PC-3 (cell line): ENCODE data around the gene NEK4. TPM values are rescaled to one million over a fixed set of nuclear protein-coding genes. Genes with fewer than 3 reads are reported as not detected.
A peak's percentile ranks its signal among the peaks of the same experiment; 100 is the strongest.

Source experiments
- ATAC-seq: fragments of 200-7000 bp; cut with Tn5 transposase; 2 replicates; pipeline ENCODE4 v1.9.1; 2020; ENCODE audit warnings: mild to moderate bottlenecking, moderate library complexity
- BruUV-seq: library from RNA; stranded (reverse); fragments of 400-500 nt; replicated peaks from 2 replicates; lab custom pipeline; 2021; lab: Mats Ljungman, UMichigan
- CTCF ChIA-PET: fragments of 300-600 bp; sonication (Branson Sonifier 250); formaldehyde crosslinking; loops from one replicate; lab custom pipeline; 2022; ENCODE audit warnings: antibody characterized with exemption; lab: Charles Lee
- POLR2A ChIA-PET: fragments of 300-600 bp; sonication (Branson Sonifier 250); formaldehyde crosslinking; loops from one replicate; lab custom pipeline; 2022; ENCODE audit warnings: antibody characterized with exemption; ENCODE audit not compliant: unreplicated experiment; lab: Charles Lee
- DNase-seq: peaks from one replicate; pipeline ENCODE4 v3.0.0-alpha.2; 2015
- H2AFZ ChIP-seq: fragments of 300-600 bp; sonication (generic); 2 replicates; pipeline ENCODE4 v1.6.0; 2016; ENCODE audit warnings: antibody characterized with exemption, low read length
- H3F3A ChIP-seq: fragments of 300-600 bp; sonication (generic); one replicate; pipeline ENCODE4 v1.6.0; 2017; ENCODE audit warnings: antibody characterized with exemption, low read length, control low read depth, mild to moderate bottlenecking; ENCODE audit not compliant: unreplicated experiment
- H3K27ac ChIP-seq: fragments of 300-600 bp; sonication (generic); 2 replicates; pipeline ENCODE4 v1.5.1; 2016; ENCODE audit warnings: mild to moderate bottlenecking, low read length
- H3K27me3 ChIP-seq: fragments of 300-600 bp; sonication (generic); 2 replicates; pipeline ENCODE4 v1.6.1; 2016; ENCODE audit warnings: low read length, mixed read lengths
- H3K36me3 ChIP-seq: fragments of 300-600 bp; sonication (generic); 2 replicates; pipeline ENCODE4 v1.6.1; 2016; ENCODE audit warnings: low read depth, mixed run types, low read length, mixed read lengths
- H3K4me1 ChIP-seq: fragments of 300-600 bp; sonication (generic); 2 replicates; pipeline ENCODE4 v1.5.1; 2016; ENCODE audit warnings: low read length; ENCODE audit not compliant: insufficient read depth
- H3K4me2 ChIP-seq: fragments of 300-600 bp; sonication (generic); 2 replicates; pipeline ENCODE4 v1.6.0; 2016; ENCODE audit warnings: low read length
- H3K4me3 ChIP-seq: fragments of 300-600 bp; sonication (generic); 2 replicates; pipeline ENCODE4 v1.5.1; 2016; ENCODE audit warnings: mild to moderate bottlenecking, low read length, mixed read lengths
- H3K79me2 ChIP-seq: fragments of 300-600 bp; sonication (generic); 2 replicates; pipeline ENCODE4 v1.6.1; 2017; ENCODE audit warnings: low read length, mixed read lengths
- H3K9ac ChIP-seq: fragments of 300-600 bp; sonication (generic); 2 replicates; pipeline ENCODE4 v1.6.0; 2016; ENCODE audit warnings: mild to moderate bottlenecking, low read length
- H3K9me2 ChIP-seq: fragments of 300-600 bp; sonication (generic); replicated peaks from 2 replicates; pipeline ENCODE4 v1.6.1; 2016; ENCODE audit warnings: mixed run types, low read length, mixed read lengths
- H3K9me3 ChIP-seq: fragments of 300-600 bp; sonication (generic); 2 replicates; pipeline ENCODE4 v1.6.1; 2016; ENCODE audit warnings: low read length, mixed read lengths
- H4K20me1 ChIP-seq: fragments of 300-600 bp; sonication (generic); 2 replicates; pipeline ENCODE4 v1.6.1; 2016; ENCODE audit warnings: low read length, mixed read lengths
- EZH2 ChIP-seq: fragments of 300-600 bp; sonication (generic); IDR thresholded peaks from one replicate; pipeline ENCODE4 v1.6.1; 2017; ENCODE audit warnings: antibody characterized with exemption, mild to moderate bottlenecking, low read length; ENCODE audit not compliant: unreplicated experiment
- EZH2phosphoT487 ChIP-seq: fragments of 300-600 bp; sonication (generic); IDR thresholded peaks from 2 replicates; pipeline ENCODE4 v1.6.1; 2018; ENCODE audit warnings: mild to moderate bottlenecking, antibody characterized with exemption, low read length, borderline replicate concordance
- intact Hi-C: fragments of 100-400 bp; cut with micrococcal nuclease; formaldehyde crosslinking; loops from 2 replicates; pipeline ENCODE4 v1.9.0; 2023
- total RNA-seq: library from RNA; depleted of rRNA; stranded (reverse); fragments of >200 nt; gene quantifications from 2 replicates; pipeline ENCODE4 v1.2.3, GENCODE V29; 2014
- TF ChIP-seq, protein P1 (sequence below): fragments of 300-600 bp; sonication (generic); conservative IDR thresholded peaks from 2 replicates; pipeline ENCODE4 v1.5.1; 2017; ENCODE audit warnings: antibody characterized with exemption, low read depth, mild to moderate bottlenecking, low read length

Gene NEK4
- total RNA-seq, 1 experiment from 2014 or later = 33.6 TPM

DNA sequence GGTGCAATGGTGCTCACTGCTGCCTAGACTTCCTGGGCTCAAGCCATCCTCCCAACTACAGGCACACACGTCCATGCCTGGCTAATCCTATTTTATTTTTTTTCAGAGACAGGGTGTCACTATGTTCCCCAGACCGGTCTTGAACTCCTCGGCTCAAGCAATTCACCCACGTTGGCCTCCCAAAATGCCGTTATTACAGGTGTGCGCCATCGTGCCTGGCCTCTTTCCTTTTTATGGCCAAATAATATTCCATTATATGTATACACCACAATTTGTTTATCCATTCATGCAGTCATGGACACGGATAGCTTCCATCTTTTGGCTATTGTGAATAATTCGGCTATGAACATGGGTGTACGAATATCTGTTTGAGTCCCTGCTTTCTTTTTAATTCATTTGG is 962 bp upstream of the NEK4 start:
- peaks cover 4% of the 10 kb centered on the region; the same call in 1 of the 2 replicates for H3K36me3 ChIP-seq
- H3K9ac ChIP-seq = peak overlapping the region; percentile 85; the same call in 1 of the 2 replicates
- CTCF ChIA-PET = interaction anchor here (0.6 kb wide), 1 partner anchor 142 kb away, joined by 3 read pairs; no protein-coding TSS in a partner anchor
- H3K9me3 ChIP-seq = no peaks in the 10 kb centered on the region
- peak overlapping the region; percentile 98; the same call in 1 of the 2 replicates for H3K4me2 ChIP-seq
- H3K27ac ChIP-seq = no peak overlapping the region
- H3K27me3 ChIP-seq = no peaks in the 10 kb centered on the region
- peak overlapping the region; percentile 93 for H2AFZ ChIP-seq
- TF ChIP-seq, protein P1, sequence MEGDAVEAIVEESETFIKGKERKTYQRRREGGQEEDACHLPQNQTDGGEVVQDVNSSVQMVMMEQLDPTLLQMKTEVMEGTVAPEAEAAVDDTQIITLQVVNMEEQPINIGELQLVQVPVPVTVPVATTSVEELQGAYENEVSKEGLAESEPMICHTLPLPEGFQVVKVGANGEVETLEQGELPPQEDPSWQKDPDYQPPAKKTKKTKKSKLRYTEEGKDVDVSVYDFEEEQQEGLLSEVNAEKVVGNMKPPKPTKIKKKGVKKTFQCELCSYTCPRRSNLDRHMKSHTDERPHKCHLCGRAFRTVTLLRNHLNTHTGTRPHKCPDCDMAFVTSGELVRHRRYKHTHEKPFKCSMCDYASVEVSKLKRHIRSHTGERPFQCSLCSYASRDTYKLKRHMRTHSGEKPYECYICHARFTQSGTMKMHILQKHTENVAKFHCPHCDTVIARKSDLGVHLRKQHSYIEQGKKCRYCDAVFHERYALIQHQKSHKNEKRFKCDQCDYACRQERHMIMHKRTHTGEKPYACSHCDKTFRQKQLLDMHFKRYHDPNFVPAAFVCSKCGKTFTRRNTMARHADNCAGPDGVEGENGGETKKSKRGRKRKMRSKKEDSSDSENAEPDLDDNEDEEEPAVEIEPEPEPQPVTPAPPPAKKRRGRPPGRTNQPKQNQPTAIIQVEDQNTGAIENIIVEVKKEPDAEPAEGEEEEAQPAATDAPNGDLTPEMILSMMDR = no peak
- no peak for TF ChIP-seq EZH2phosphoT487
- TF ChIP-seq EZH2 = no peak
- no TSS peak for BruUV-seq
- ATAC-seq (no peak), DNase-seq (no peak)
- peaks cover 13% of the 10 kb centered on the region for H3K4me1 ChIP-seq
- intact Hi-C loops = loop anchor here (10.0 kb wide), 1 partner anchor 293 kb away; no protein-coding TSS in a partner anchor
- POLR2A ChIA-PET = no interaction called here
- H4K20me1 ChIP-seq = no peaks in the 10 kb centered on the region
- peaks cover 32% of the 10 kb centered on the region for H3K79me2 ChIP-seq
- H3K9me2 ChIP-seq = no peaks in the 10 kb centered on the region
- H3K4me3 ChIP-seq = peak overlapping the region; percentile 83; the same call in 1 of the 2 replicates
- no peaks in the 10 kb centered on the region for H3F3A ChIP-seq

DNA sequence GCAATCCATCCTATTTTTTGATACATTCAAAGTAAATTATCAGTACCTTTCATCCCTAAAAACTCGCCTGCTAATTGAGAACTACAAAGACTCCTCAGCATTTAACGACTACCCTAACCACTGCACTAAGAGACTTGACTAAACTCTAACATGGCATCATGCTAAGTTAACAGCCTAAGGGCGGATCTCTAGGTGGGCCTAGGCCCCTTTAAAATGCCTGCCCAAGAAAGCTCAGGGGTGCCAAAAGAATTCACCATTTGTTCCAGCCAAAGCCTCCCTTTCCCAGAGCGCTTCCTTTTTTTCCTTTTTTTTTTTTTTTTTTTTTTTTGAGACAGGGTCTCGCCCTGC is 568 bp upstream of the NEK4 start:
- ChIA-PET POLR2A (interaction anchor here (0.6 kb wide), 1 partner anchor 17 kb away, joined by 6 read pairs; no protein-coding TSS in a partner anchor), CTCF (interaction anchor here (0.6 kb wide), 1 partner anchor 142 kb away, joined by 3 read pairs; no protein-coding TSS in a partner anchor)
- Histone ChIP-seq H2AFZ (peak overlapping the region; percentile 93), H4K20me1 (no peaks in the 10 kb centered on the region), H3K4me1 (peaks cover 13% of the 10 kb centered on the region), H3K9ac (peak overlapping the region; percentile 85), H3K79me2 (peaks cover 32% of the 10 kb centered on the region), H3F3A (no peaks in the 10 kb centered on the region), H3K9me3 (no peaks in the 10 kb centered on the region), H3K27ac (peak overlapping the region; percentile 33; the same call in 1 of the 2 replicates), H3K4me2 (peak overlapping the region; percentile 98), H3K36me3 (peaks cover 5% of the 10 kb centered on the region; the same call in 1 of the 2 replicates), H3K27me3 (no peaks in the 10 kb centered on the region), H3K9me2 (no peaks in the 10 kb centered on the region), H3K4me3 (peak overlapping the region; percentile 83)
- intact Hi-C loops = loop anchor here (10.0 kb wide), 1 partner anchor 293 kb away; no protein-coding TSS in a partner anchor
- ATAC-seq (peak; percentile 7), DNase-seq (no peak)
- TSS peak; percentile 99 for BruUV-seq
- no peak for TF ChIP-seq EZH2
- no peak for TF ChIP-seq EZH2phosphoT487
- TF ChIP-seq, protein P1 = no peak
